GM12892 (cell line): ENCODE results near the gene GSK3B.

Experiments used
- POLR2A ChIP-seq: IDR thresholded peaks from 2 replicates; pipeline ENCODE4 v1.6.1; 2011; ENCODE audit warnings: low read depth, low read length, control low read depth
- POLR2AphosphoS5 ChIP-seq: IDR thresholded peaks from 2 replicates; pipeline ENCODE4 v1.6.1; 2011; ENCODE audit warnings: low read depth, low read length, control low read depth
- TAF1 ChIP-seq: IDR thresholded peaks from 2 replicates; pipeline ENCODE4 v1.6.1; 2011; ENCODE audit warnings: low read depth, mild to moderate bottlenecking, control low read depth, low read length, borderline replicate concordance

- no peak for TF ChIP-seq POLR2A
- no peak for TF ChIP-seq TAF1
- TF ChIP-seq POLR2AphosphoS5: no peak
These were observed 161.0 kb downstream of the GSK3B start for GRCh38 chr3:119933207-119933606.
